ENCODE results near the gene SPATS2. TPM values are rescaled to one million over a fixed set of nuclear protein-coding genes. Genes with fewer than 3 reads are reported as not detected.

The SPATS2 gene
- total and polyA plus RNA-seq, 2 donors (not counting 1 experiment from before 2014, with no cell fraction given), result 22.1 to 43.6 TPM

GRCh38 chr12:49487605-49488004 is 120.3 kb downstream of the SPATS2 start:
- Histone ChIP-seq H4K20me1 (ENCODE audit: control insufficient read depth, extremely low read depth, insufficient read depth, low read length) (no peaks in the 10 kb centered on the region), H3K36me3 (ENCODE audit: control insufficient read depth, insufficient read depth, low read length) (no peaks in the 10 kb centered on the region), H2AFZ (ENCODE audit: low read length) (no peak overlapping the region), H3K9me3 (ENCODE audit: control insufficient read depth, insufficient read depth, low read depth, low read length) (no peaks in the 10 kb centered on the region), H3K4me2 (ENCODE audit: extremely low read depth, insufficient read depth, low read length) (no peak overlapping the region), H3K9ac (ENCODE audit: insufficient read depth, low read length) (no peak overlapping the region), H3K79me2 (ENCODE audit: control insufficient read depth, insufficient read depth, low read length) (no peaks in the 10 kb centered on the region), H3K27me3 (ENCODE audit: control insufficient read depth, insufficient read depth, low read length) (no peaks in the 10 kb centered on the region), H3K27ac (ENCODE audit: insufficient read depth, low read length) (no peak overlapping the region), H3K4me3 (replicated peaks in 1 of 4; ENCODE audit: control extremely low read depth in 1 of 4, insufficient read depth in 1 of 4, low read depth in 3 of 4, low read length in 4 of 4) (no peak overlapping the region), H3K4me1 (ENCODE audit: control insufficient read depth, extremely low read depth, insufficient read depth, low read length) (peaks cover 2% of the 10 kb centered on the region)
- DNase-seq (ENCODE audit: low read depth in 2 of 2), result peak in 1 of 2 donors; percentile 62
- TF ChIP-seq EZH2 (IDR thresholded peaks at IDR 0.05; ENCODE audit: low read length, missing control alignments), result no peak
- no peak for TF ChIP-seq CTCF (conservative IDR thresholded peaks at IDR 0.05 in 1 of 2, IDR thresholded peaks at IDR 0.05 in 1 of 2; ENCODE audit: low read depth in 1 of 2, low read length in 2 of 2)

- H3K4me1 ChIP-seq (ENCODE audit: control insufficient read depth, extremely low read depth, insufficient read depth, low read length), result no peaks in the 10 kb centered on the region
- H3K4me3 ChIP-seq (replicated peaks in 1 of 4; ENCODE audit: control extremely low read depth in 1 of 4, insufficient read depth in 1 of 4, low read depth in 3 of 4, low read length in 4 of 4), result no peak overlapping the region
- no peak overlapping the region for H2AFZ ChIP-seq (ENCODE audit: low read length)
- H3K4me2 ChIP-seq (ENCODE audit: extremely low read depth, insufficient read depth, low read length), result no peak overlapping the region
- H3K79me2 ChIP-seq (ENCODE audit: control insufficient read depth, insufficient read depth, low read length), result no peaks in the 10 kb centered on the region
- H4K20me1 ChIP-seq (ENCODE audit: control insufficient read depth, extremely low read depth, insufficient read depth, low read length), result no peaks in the 10 kb centered on the region
- no peak overlapping the region for H3K27ac ChIP-seq (ENCODE audit: insufficient read depth, low read length)
- no peak for TF ChIP-seq CTCF (conservative IDR thresholded peaks at IDR 0.05 in 1 of 2, IDR thresholded peaks at IDR 0.05 in 1 of 2; ENCODE audit: low read depth in 1 of 2, low read length in 2 of 2)
- TF ChIP-seq EZH2 (IDR thresholded peaks at IDR 0.05; ENCODE audit: low read length, missing control alignments), result no peak
- H3K36me3 ChIP-seq (ENCODE audit: control insufficient read depth, insufficient read depth, low read length), result no peaks in the 10 kb centered on the region
- no peaks in the 10 kb centered on the region for H3K9me3 ChIP-seq (ENCODE audit: control insufficient read depth, insufficient read depth, low read depth, low read length)
- H3K9ac ChIP-seq (ENCODE audit: insufficient read depth, low read length), result no peak overlapping the region
- no peak for DNase-seq (ENCODE audit: low read depth in 2 of 2)
- no peaks in the 10 kb centered on the region for H3K27me3 ChIP-seq (ENCODE audit: control insufficient read depth, insufficient read depth, low read length)
Observed at GRCh38 chr12:49489154-49489553, 121.9 kb downstream of the SPATS2 start.

- no peak overlapping the region for H2AFZ ChIP-seq (ENCODE audit: low read length)
- no peaks in the 10 kb centered on the region for H3K4me1 ChIP-seq (ENCODE audit: control insufficient read depth, extremely low read depth, insufficient read depth, low read length)
- no peak for TF ChIP-seq EZH2 (IDR thresholded peaks at IDR 0.05; ENCODE audit: low read length, missing control alignments)
- TF ChIP-seq CTCF (conservative IDR thresholded peaks at IDR 0.05 in 1 of 2, IDR thresholded peaks at IDR 0.05 in 1 of 2; ENCODE audit: low read depth in 1 of 2, low read length in 2 of 2), result peak in 1 of 2 donors; percentile 30
- no peaks in the 10 kb centered on the region for H3K79me2 ChIP-seq (ENCODE audit: control insufficient read depth, insufficient read depth, low read length)
- no peak overlapping the region for H3K4me3 ChIP-seq (replicated peaks in 1 of 4; ENCODE audit: control extremely low read depth in 1 of 4, insufficient read depth in 1 of 4, low read depth in 3 of 4, low read length in 4 of 4)
- H3K27me3 ChIP-seq (ENCODE audit: control insufficient read depth, insufficient read depth, low read length), result no peaks in the 10 kb centered on the region
- no peaks in the 10 kb centered on the region for H3K36me3 ChIP-seq (ENCODE audit: control insufficient read depth, insufficient read depth, low read length)
- DNase-seq (ENCODE audit: low read depth in 2 of 2), result peak; percentile 60 to 99
- H3K4me2 ChIP-seq (ENCODE audit: extremely low read depth, insufficient read depth, low read length), result no peak overlapping the region
- H4K20me1 ChIP-seq (ENCODE audit: control insufficient read depth, extremely low read depth, insufficient read depth, low read length), result no peaks in the 10 kb centered on the region
- H3K27ac ChIP-seq (ENCODE audit: insufficient read depth, low read length), result no peak overlapping the region
- H3K9me3 ChIP-seq (ENCODE audit: control insufficient read depth, insufficient read depth, low read depth, low read length), result no peaks in the 10 kb centered on the region
- no peak overlapping the region for H3K9ac ChIP-seq (ENCODE audit: insufficient read depth, low read length)
Observed at GRCh38 chr12:49489720-49490119, 122.5 kb downstream of the SPATS2 start.
